B cell (primary cell): ENCODE measurements around the gene CPLX1. TPM values are rescaled to one million over a fixed set of nuclear protein-coding genes. Genes with fewer than 3 reads are reported as not detected.
A peak's percentile ranks its signal among the peaks of the same experiment; 100 is the strongest.

Source experiments
- ATAC-seq: fragments of 200-7000 bp; cut with Tn5 transposase; one replicate; pipeline ENCODE4 v1.10.0; 2021; ENCODE audit warnings: low read depth, mild to moderate bottlenecking, moderate number of reproducible peaks, moderate library complexity
- CTCF ChIA-PET: fragments of 350-600 bp; sonication (Branson Sonifier 250); formaldehyde crosslinking; loops from one replicate; lab custom pipeline; 2021; ENCODE audit warnings: antibody characterized with exemption, inconsistent platforms; lab: Charles Lee
- POLR2A ChIA-PET: fragments of 350-600 bp; sonication (Branson Sonifier 250); formaldehyde crosslinking; loops from one replicate; lab custom pipeline; 2021; ENCODE audit warnings: antibody characterized with exemption; lab: Charles Lee
- DNase-seq: peaks from one replicate; pipeline ENCODE4 v3.0.0; 2013
- H2AFZ ChIP-seq: 2 replicates; pipeline ENCODE4 v1.6.1; 2012; ENCODE audit warnings: mild to moderate bottlenecking, low read depth, low read length; ENCODE audit not compliant: insufficient read depth, poor library complexity, severe bottlenecking
- H3K27ac ChIP-seq, 2 donors: 1 replicate in 1 of 2; 2 replicates in 1 of 2; pipeline ENCODE4 v1.5.1; 2012 to 2013; ENCODE audit warnings: low read length in 2 of 2, mild to moderate bottlenecking in 2 of 2, moderate library complexity in 1 of 2
- H3K27me3 ChIP-seq, 4 experiments: fragments of 200-600 bp in 1 of 4; sonication (generic) in 1 of 4; replicated peaks in 1 of 4; 1 replicate in 2 of 4; 2 replicates in 2 of 4; pipeline versions ENCODE4 v1.6.1 to v1.7.0; 2013 to 2016; ENCODE audit warnings: low read length in 3 of 4, mild to moderate bottlenecking in 2 of 4, mixed read lengths in 1 of 4, moderate library complexity in 1 of 4; ENCODE audit not compliant: insufficient read depth in 4 of 4, control insufficient read depth in 3 of 4; ENCODE audit errors: control extremely low read depth in 1 of 4
- H3K36me3 ChIP-seq, 2 experiments: replicated peaks in 1 of 2; 1 replicate in 1 of 2; 2 replicates in 1 of 2; pipeline versions ENCODE4 v1.6.1 to v1.7.1; 2013; ENCODE audit warnings: low read length in 1 of 2; ENCODE audit not compliant: insufficient read depth in 2 of 2, control insufficient read depth in 1 of 2; ENCODE audit errors: control extremely low read depth in 1 of 2, extremely low read depth in 1 of 2
- H3K4me1 ChIP-seq, 2 donors: fragments of 200-600 bp in 1 of 2; sonication (generic) in 1 of 2; 1 replicate in 1 of 2; 2 replicates in 1 of 2; pipeline versions ENCODE4 v1.5.1 to v1.6.1; 2013 to 2017; ENCODE audit warnings: low read length in 2 of 2; ENCODE audit not compliant: control insufficient read depth in 2 of 2, insufficient read depth in 2 of 2
- H3K4me2 ChIP-seq: replicated peaks from 2 replicates; pipeline ENCODE3; 2012; ENCODE audit warnings: mild to moderate bottlenecking, low read depth, low read length; ENCODE audit not compliant: poor library complexity, severe bottlenecking
- H3K4me3 ChIP-seq, 5 experiments: fragments of 200-600 bp in 1 of 5; sonication (generic) in 1 of 5; 1 replicate in 3 of 5; 2 replicates in 2 of 5; pipeline versions ENCODE4 v1.5.1 to v1.7.0; 2011 to 2016; ENCODE audit warnings: low read length in 4 of 5, mild to moderate bottlenecking in 4 of 5, low read depth in 2 of 5, control low read depth in 1 of 5, moderate library complexity in 1 of 5; ENCODE audit not compliant: insufficient read depth in 1 of 5; ENCODE audit errors: control extremely low read depth in 1 of 5, extremely low read depth in 1 of 5
- H3K79me2 ChIP-seq: fragments of 200-600 bp; sonication (generic); one replicate; pipeline ENCODE4 v1.6.0; 2016; ENCODE audit warnings: low read length; ENCODE audit not compliant: control insufficient read depth, insufficient read depth
- H3K9ac ChIP-seq: fragments of 200-600 bp; sonication (generic); 2 replicates; pipeline ENCODE4 v1.6.1; 2017; ENCODE audit warnings: mild to moderate bottlenecking, low read length, moderate library complexity
- H3K9me3 ChIP-seq, 3 donors: one replicate each; pipeline versions ENCODE4 v1.6.1 to v1.7.1; 2013; ENCODE audit warnings: low read length in 2 of 3; ENCODE audit not compliant: control insufficient read depth in 2 of 3, insufficient read depth in 1 of 3; ENCODE audit errors: control extremely low read depth in 1 of 3
- H4K20me1 ChIP-seq: 2 replicates; pipeline ENCODE4 v1.6.0; 2012; ENCODE audit warnings: mild to moderate bottlenecking, low read length; ENCODE audit not compliant: insufficient read depth, control insufficient read depth, poor library complexity, severe bottlenecking
- H3K27ac Mint-ChIP-seq: one replicate; pipeline ENCODE4 v1.8.0; 2021; ENCODE audit warnings: mixed read lengths
- H3K27me3 Mint-ChIP-seq: one replicate; pipeline ENCODE4 v1.8.0; 2021; ENCODE audit warnings: mixed read lengths
- H3K4me1 Mint-ChIP-seq: one replicate; pipeline ENCODE4 v1.8.0; 2021; ENCODE audit warnings: mixed read lengths
- H3K4me3 Mint-ChIP-seq: one replicate; pipeline ENCODE4 v1.8.0; 2021; ENCODE audit warnings: mixed read lengths
- H3K9me3 Mint-ChIP-seq: one replicate; pipeline ENCODE4 v1.8.0; 2022; ENCODE audit warnings: mixed read lengths; ENCODE audit not compliant: insufficient read depth
- EZH2 ChIP-seq: IDR thresholded peaks from 2 replicates; pipeline ENCODE4 v1.6.1; 2012; ENCODE audit warnings: borderline replicate concordance, low read depth, mild to moderate bottlenecking, moderate library complexity, low read length; ENCODE audit not compliant: insufficient read depth, poor library complexity, severe bottlenecking
- WGBS: methylation state at CpG from one replicate; pipeline ENCODE4 v1.1.5; 2013; ENCODE audit warnings: missing lambda C conversion rate; ENCODE audit not compliant: insufficient coverage; 5-methylcytosine and 5-hydroxymethylcytosine counted together
- intact Hi-C: fragments of 100-400 bp; cut with micrococcal nuclease; formaldehyde crosslinking; loops from one replicate; pipeline ENCODE4 v1.10.0; 2022
- polyA plus RNA-seq: library from polyadenylated mRNA; depleted of rRNA; stranded (reverse); fragments of >200 nt; gene quantifications from 2 replicates; pipeline ENCODE4 v1.2.3, GENCODE V29; 2012
- total RNA-seq, 2 donors: library from RNA; stranded (reverse); fragments of 120-200 nt in 1 of 2; gene quantifications; 1 replicate in 1 of 2; 2 replicates in 1 of 2; pipeline versions ENCODE4 v1.2.3 to v1.2.4, GENCODE V29; 2013 to 2022
- TF ChIP-seq, protein P1 (sequence below): fragments of 200-600 bp; IDR thresholded peaks from one replicate; pipeline ENCODE4 v1.8.0; 2022; ENCODE audit warnings: antibody characterized with exemption, mild to moderate bottlenecking

CPLX1 gene
- total and polyA plus RNA-seq, 2 donors (not counting 1 experiment from before 2014, with no cell fraction given) = not detected

DNA sequence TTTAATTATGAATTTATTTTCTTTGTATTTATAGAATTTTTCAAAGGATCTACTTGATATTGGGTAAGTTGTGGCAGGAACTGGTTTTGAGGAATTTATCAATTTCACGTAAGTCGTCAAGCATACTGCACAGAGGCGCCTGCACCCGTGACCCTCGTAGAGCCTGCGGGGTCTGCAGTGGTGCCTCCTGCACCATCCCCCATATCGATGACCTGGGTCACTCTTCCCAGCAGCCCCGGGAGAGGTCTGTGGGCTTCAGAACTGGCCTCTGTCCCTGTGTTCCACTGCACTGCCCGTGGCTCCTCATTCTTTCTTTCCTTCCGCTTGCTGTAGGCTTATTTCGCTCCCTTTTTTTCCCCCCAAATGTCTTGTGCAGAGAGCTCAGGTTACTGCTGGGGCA is 31.5 kb upstream of the CPLX1 start:
- peaks cover 33% of the 10 kb centered on the region for H4K20me1 ChIP-seq
- ATAC-seq = no peak

GRCh38 chr4:856225-856901 is 30.4 kb upstream of the CPLX1 start:
- TF ChIP-seq, protein P1, sequence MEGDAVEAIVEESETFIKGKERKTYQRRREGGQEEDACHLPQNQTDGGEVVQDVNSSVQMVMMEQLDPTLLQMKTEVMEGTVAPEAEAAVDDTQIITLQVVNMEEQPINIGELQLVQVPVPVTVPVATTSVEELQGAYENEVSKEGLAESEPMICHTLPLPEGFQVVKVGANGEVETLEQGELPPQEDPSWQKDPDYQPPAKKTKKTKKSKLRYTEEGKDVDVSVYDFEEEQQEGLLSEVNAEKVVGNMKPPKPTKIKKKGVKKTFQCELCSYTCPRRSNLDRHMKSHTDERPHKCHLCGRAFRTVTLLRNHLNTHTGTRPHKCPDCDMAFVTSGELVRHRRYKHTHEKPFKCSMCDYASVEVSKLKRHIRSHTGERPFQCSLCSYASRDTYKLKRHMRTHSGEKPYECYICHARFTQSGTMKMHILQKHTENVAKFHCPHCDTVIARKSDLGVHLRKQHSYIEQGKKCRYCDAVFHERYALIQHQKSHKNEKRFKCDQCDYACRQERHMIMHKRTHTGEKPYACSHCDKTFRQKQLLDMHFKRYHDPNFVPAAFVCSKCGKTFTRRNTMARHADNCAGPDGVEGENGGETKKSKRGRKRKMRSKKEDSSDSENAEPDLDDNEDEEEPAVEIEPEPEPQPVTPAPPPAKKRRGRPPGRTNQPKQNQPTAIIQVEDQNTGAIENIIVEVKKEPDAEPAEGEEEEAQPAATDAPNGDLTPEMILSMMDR = no peak
- no peak for TF ChIP-seq EZH2
- Histone ChIP-seq H3K9ac (no peak overlapping the region), H4K20me1 (peaks cover 33% of the 10 kb centered on the region), H3K4me1 (no peaks in the 10 kb centered on the region), H3K4me3 (no peak overlapping the region), H2AFZ (no peak overlapping the region), H3K36me3 (peaks cover 8 to 57% of the 10 kb centered on the region in 2 experiments), H3K9me3 (peaks cover 0 to 12% (median 0%) of the 10 kb centered on the region in 3 donors), H3K27me3 (no peaks in the 10 kb centered on the region), H3K79me2 (peaks cover 11% of the 10 kb centered on the region), H3K4me2 (no peak overlapping the region), H3K27ac (peak overlapping the region; percentile 12 to 70)
- Mint-ChIP-seq H3K27ac (no peak overlapping the region), H3K4me3 (no peak overlapping the region), H3K27me3 (no peaks in the 10 kb centered on the region), H3K4me1 (no peaks in the 10 kb centered on the region), H3K9me3 (no peaks in the 10 kb centered on the region)
- intact Hi-C loops = no loop called here
- DNase-seq (no peak), ATAC-seq (no peak)
- WGBS = 94% methylated on average over 3 of the region's 3 CpGs
- ChIA-PET POLR2A (no interaction called here), CTCF (no interaction called here)

More for the DNA sequence above, 31.5 kb upstream of the CPLX1 start:
- Histone ChIP-seq H3K4me2 (no peak overlapping the region), H3K4me3 (no peak overlapping the region), H3K27me3 (no peaks in the 10 kb centered on the region), H3K36me3 (peaks cover 8 to 62% of the 10 kb centered on the region in 2 experiments), H3K9ac (no peak overlapping the region), H3K27ac (no peak overlapping the region), H3K79me2 (peaks cover 11% of the 10 kb centered on the region), H3K9me3 (peaks cover 0 to 12% (median 0%) of the 10 kb centered on the region in 3 donors), H2AFZ (no peak overlapping the region), H3K4me1 (no peaks in the 10 kb centered on the region)
- H3K4me3 Mint-ChIP-seq = no peak overlapping the region
- 99% methylated on average over 11 of the region's 11 CpGs for WGBS
- intact Hi-C loops = no loop called here
- no peaks in the 10 kb centered on the region for H3K4me1 Mint-ChIP-seq
- no peak for TF ChIP-seq EZH2
- TF ChIP-seq, protein P1 = no peak
- no peak overlapping the region for H3K27ac Mint-ChIP-seq
- CTCF ChIA-PET = no interaction called here
- no peaks in the 10 kb centered on the region for H3K9me3 Mint-ChIP-seq
- no peak for DNase-seq
- H3K27me3 Mint-ChIP-seq = no peaks in the 10 kb centered on the region
- POLR2A ChIA-PET = no interaction called here
